Astrocyte of the cerebellum (primary cell): ENCODE measurements around the gene LIN54.
A peak's percentile ranks its signal among the peaks of the same experiment; 100 is the strongest.
"Not testable (repeated sequence)": the region's sequence is repeated elsewhere in the genome, so short reads cannot be mapped to it uniquely, and the experiment has no call there.

Source experiments
- DNase-seq: peaks from one replicate; pipeline ENCODE4 v3.0.0-alpha.2; 2011; ENCODE audit warnings: low read depth
- H3K4me3 ChIP-seq: 2 replicates; pipeline ENCODE4 v1.5.1; 2011; ENCODE audit warnings: mild to moderate bottlenecking, low read depth, low read length, moderate library complexity
- in situ Hi-C: cut with HindIII; loops from 2 replicates; pipeline ENCODE4 v1.10.0; 2017; ENCODE audit warnings: low sequenced_read_pairs
- TF ChIP-seq, protein P1 (sequence below): IDR thresholded peaks from 2 replicates; pipeline ENCODE4 v1.5.1; 2012; ENCODE audit warnings: low read length, low read depth, moderate library complexity, mild to moderate bottlenecking; ENCODE audit errors: missing control alignments

Gene LIN54

GRCh38 chr4:83010522-83011318 lies at the start of gene LIN54:
TSS of gene LIN54 (minus strand) at chr4:83010823. CDS start at chr4:82984844, 25,979 bp downstream.
- in situ Hi-C loops, result no loop called here
- no peak for DNase-seq
- TF ChIP-seq, protein P1, sequence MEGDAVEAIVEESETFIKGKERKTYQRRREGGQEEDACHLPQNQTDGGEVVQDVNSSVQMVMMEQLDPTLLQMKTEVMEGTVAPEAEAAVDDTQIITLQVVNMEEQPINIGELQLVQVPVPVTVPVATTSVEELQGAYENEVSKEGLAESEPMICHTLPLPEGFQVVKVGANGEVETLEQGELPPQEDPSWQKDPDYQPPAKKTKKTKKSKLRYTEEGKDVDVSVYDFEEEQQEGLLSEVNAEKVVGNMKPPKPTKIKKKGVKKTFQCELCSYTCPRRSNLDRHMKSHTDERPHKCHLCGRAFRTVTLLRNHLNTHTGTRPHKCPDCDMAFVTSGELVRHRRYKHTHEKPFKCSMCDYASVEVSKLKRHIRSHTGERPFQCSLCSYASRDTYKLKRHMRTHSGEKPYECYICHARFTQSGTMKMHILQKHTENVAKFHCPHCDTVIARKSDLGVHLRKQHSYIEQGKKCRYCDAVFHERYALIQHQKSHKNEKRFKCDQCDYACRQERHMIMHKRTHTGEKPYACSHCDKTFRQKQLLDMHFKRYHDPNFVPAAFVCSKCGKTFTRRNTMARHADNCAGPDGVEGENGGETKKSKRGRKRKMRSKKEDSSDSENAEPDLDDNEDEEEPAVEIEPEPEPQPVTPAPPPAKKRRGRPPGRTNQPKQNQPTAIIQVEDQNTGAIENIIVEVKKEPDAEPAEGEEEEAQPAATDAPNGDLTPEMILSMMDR, result no peak

DNA sequence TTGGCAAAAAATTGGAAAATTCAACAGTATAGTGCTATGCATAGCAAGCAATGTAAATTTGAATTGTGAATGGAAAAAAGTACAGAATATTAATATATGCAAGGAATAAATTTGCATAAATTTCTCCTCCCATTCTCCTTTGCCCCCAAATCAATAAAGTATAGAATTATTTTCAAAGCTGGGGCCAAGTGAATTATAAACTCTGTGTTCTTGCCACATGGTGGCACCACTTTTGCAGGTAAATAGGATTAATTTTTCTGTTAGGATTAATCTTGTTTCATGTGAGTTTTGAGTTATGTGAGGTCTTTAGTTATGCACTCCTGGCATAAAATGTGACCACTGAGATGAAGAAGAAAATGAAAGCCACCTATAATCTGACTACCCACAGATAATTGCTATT lies 44.3 kb upstream of the LIN54 start:
- TF ChIP-seq, protein P1, result peak; percentile 26
- in situ Hi-C loops, result no loop called here
- no peak overlapping the region for H3K4me3 ChIP-seq
- peak; percentile 9 for DNase-seq

More at GRCh38 chr4:83010522-83011318, at the start of gene LIN54:
- H3K4me3 ChIP-seq, result peak within 1 kb of the TSS; percentile 91

- DNase-seq, in situ Hi-C loops, H3K4me3 ChIP-seq: not testable (repeated sequence)
These were observed 38.2 kb upstream of the LIN54 start for GRCh38 chr4:83048781-83049180.

DNA sequence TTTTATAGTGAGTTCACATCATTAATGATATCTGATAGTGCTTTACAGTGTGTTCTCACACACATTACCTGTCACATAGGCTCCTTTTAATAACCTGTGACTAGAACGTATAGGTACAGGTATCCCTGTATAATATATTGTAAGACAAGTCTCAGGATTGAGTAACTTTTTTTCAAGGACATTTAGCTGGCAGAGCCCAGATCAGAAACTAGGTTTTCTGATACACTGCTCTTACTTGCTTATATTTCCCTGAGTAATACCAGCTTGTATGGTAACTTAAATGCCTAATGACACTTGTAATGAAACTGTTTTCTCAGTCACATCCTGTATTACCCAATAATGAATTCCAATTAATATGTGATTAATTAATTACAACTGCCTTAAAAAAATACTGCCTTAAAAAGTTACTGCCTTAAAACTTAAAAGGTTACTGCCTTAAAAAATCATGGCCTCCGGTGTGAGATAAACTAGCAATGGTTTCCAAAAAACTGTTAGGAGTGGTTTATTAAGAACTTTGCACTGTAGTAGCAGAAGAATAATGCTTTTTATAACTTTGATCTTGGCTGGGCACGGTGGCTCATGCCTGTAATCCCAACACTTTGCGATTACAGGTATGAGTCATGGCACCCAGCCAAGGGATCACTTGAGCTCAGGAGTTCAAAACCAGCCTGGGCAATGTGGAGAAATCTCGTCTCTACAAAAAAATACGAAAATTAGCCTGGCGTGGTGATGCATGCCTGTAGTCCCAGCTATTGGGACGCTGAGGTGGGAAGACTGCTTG lies 36.3 kb upstream of the LIN54 start:
- H3K4me3 ChIP-seq, result no peak overlapping the region
- TF ChIP-seq, protein P1, result no peak
- no peak for DNase-seq
- in situ Hi-C loops, result no loop called here

- TF ChIP-seq, protein P1, result no peak
- in situ Hi-C loops, result no loop called here
- no peak for DNase-seq
- H3K4me3 ChIP-seq, result no peak overlapping the region
These were observed 33.3 kb upstream of the LIN54 start for GRCh38 chr4:83043801-83044407.

- H3K4me3 ChIP-seq, in situ Hi-C loops, DNase-seq: not testable (repeated sequence)
These were observed 32.5 kb upstream of the LIN54 start for GRCh38 chr4:83043157-83043556.

DNA sequence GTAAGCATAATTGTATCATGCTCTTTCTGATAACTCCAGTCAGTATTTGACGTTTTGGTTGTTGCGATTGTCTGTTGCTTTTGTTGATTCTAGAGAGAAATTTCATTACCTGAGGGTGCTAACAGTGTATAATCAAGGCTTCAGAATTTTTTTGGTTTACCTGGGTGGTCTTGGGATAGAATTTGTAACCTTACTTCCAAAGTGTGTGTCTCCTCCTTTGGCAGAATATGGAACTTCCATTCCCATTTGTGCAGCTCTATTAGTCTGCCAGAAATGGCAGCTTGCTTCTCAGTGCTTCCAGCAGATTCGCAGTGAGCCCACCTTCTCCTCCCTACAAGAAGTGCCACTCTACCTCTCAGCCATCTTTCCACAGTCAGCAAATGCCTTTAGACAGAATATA lies 29.6 kb upstream of the LIN54 start:
- TF ChIP-seq, protein P1, result peak; percentile 8
- no peak overlapping the region for H3K4me3 ChIP-seq
- in situ Hi-C loops, result no loop called here
- no peak for DNase-seq
